A549 treated with RU486 at 1 μM for 4 hours (cell line): ENCODE measurements around the gene C9orf85. TPM values are rescaled to one million over a fixed set of nuclear protein-coding genes. Genes with fewer than 3 reads are reported as not detected.

Source experiments
- total RNA-seq: library from RNA; stranded (reverse); fragments of 200-300 nt; extraction: Qiagen RNA extraction; gene quantifications from 5 replicates; pipeline ENCODE4 v1.2.3, GENCODE V29; 2022; ENCODE audit warnings: low read depth

Gene C9orf85
- total RNA-seq, result 10.9 to 17.7 TPM (median 13.1 TPM) in 5 replicates

GRCh38 chr9:71911061-71911907 is at the start of gene C9orf85, which contains the start of gene ABHD17B:
Gene C9orf85, plus strand, starts transcription at chr9:71911639. Its CDS starts 96 bp downstream, at chr9:71911735.
Gene ABHD17B, minus strand, starts transcription at chr9:71911193. Its CDS starts 36,113 bp downstream, at chr9:71875080.

Other genes starting within 250 kb of the C9orf85 start
- gene CEMIP2, start 143.1 kb upstream of the C9orf85 start, total RNA-seq, result 60.8 to 93.0 TPM (median 67.0 TPM) in 5 replicates
- gene ABHD17B, start 446 bp upstream of the C9orf85 start, total RNA-seq, result 12.5 to 18.5 TPM (median 16.6 TPM) in 5 replicates
- not detected in 5 replicates for gene C9orf57, start 149.0 kb downstream of the C9orf85 start, total RNA-seq
- 0.93 to 1.6 TPM (median 1.3 TPM) in 5 replicates for gene GDA, start 237.8 kb downstream of the C9orf85 start, total RNA-seq